Right lobe of liver (tissue), 6 donors: ENCODE results near the gene KLHL42. TPM values are rescaled to one million over a fixed set of nuclear protein-coding genes. Genes with fewer than 3 reads are reported as not detected.

Experiments
- ATAC-seq, 4 donors: fragments of 200-7000 bp; cut with Tn5 transposase; one replicate each; pipeline ENCODE4 v1.9.1; 2020; ENCODE audit warnings: mild to moderate bottlenecking in 4 of 4, moderate library complexity in 4 of 4
- DNase-seq, 3 donors: peaks; one replicate each; pipeline ENCODE4 v3.0.0-alpha.2; 2020
- H3K27ac ChIP-seq, 3 donors: fragments of 200-600 bp; one replicate each; pipeline ENCODE4 v1.8.0; 2022
- H3K27me3 ChIP-seq, 2 donors: fragments of 200-600 bp; one replicate each; pipeline ENCODE4 v1.8.0; 2022
- H3K36me3 ChIP-seq, 4 donors: fragments of 200-600 bp; sonication (generic) in 1 of 4; one replicate each; pipeline versions ENCODE4 v1.5.1 to v1.8.0; 2017 to 2022; ENCODE audit warnings: control low read depth in 1 of 4
- H3K4me1 ChIP-seq, 4 donors: fragments of 200-600 bp; sonication (generic) in 1 of 4; one replicate each; pipeline versions ENCODE4 v1.5.1 to v1.8.0; 2017 to 2022; ENCODE audit warnings: control low read depth in 1 of 4
- H3K4me3 ChIP-seq, 3 donors: fragments of 200-600 bp; one replicate each; pipeline ENCODE4 v1.8.0; 2022
- H3K9me3 ChIP-seq, 4 donors: fragments of 200-600 bp; sonication (generic) in 1 of 4; one replicate each; pipeline versions ENCODE4 v1.5.1 to v1.8.0; 2017 to 2022; ENCODE audit warnings: control low read depth in 1 of 4
- CTCF ChIP-seq, 4 donors: fragments of 200-600 bp in 3 of 4; fragments of 450-650 bp in 1 of 4; IDR thresholded peaks; one replicate each; pipeline versions ENCODE4 v1.5.1 to v1.8.0; 2016 to 2022; ENCODE audit warnings: antibody characterized with exemption in 4 of 4, mild to moderate bottlenecking in 2 of 4
- POLR2A ChIP-seq: fragments of 450-650 bp; IDR thresholded peaks from one replicate; pipeline ENCODE4 v1.6.1; 2017; ENCODE audit warnings: antibody characterized with exemption, mild to moderate bottlenecking
- WGBS: methylation state at CpG from one replicate; pipeline ENCODE4 v1.1.6; 2018; ENCODE audit warnings: low coverage, low lambda C conversion rate; ENCODE audit not compliant: insufficient coverage; ENCODE audit errors: missing lambda C conversion rate; 5-methylcytosine and 5-hydroxymethylcytosine counted together
- intact Hi-C, 2 donors: fragments of 100-400 bp; cut with DNase I; formaldehyde crosslinking; loops; one replicate each; pipeline versions ENCODE4 v1.11.2 to v1.14.1; 2022
- total RNA-seq, 6 experiments: library from RNA; depleted of rRNA in 2 of 6; stranded (reverse); fragments of >200 nt in 2 of 6; fragmentation: NEBNext Ultra II Directional in 3 of 6; extraction: Animal tissue kit (Norgen Biotek cat#: 25700) in 3 of 6; gene quantifications; one replicate each; pipeline versions ENCODE4 v1.1.0 to v1.2.4, GENCODE V29; 2016 to 2023
- donor health status: DM: no; HTN: yes; CAD: no.
- donor health status: DM: no; HTN: no; CAD: no.
- donor health status: DM: no; HTN: no; CAD: no.
- donor health status: DM: no; HTN: yes; CAD: no.
- donor health status: DM: no; HTN: yes; CAD: no.

KLHL42 gene
- total RNA-seq, 6 experiments from 2014 or later, result 9.4 to 15.3 (median 10.6) TPM

DNA sequence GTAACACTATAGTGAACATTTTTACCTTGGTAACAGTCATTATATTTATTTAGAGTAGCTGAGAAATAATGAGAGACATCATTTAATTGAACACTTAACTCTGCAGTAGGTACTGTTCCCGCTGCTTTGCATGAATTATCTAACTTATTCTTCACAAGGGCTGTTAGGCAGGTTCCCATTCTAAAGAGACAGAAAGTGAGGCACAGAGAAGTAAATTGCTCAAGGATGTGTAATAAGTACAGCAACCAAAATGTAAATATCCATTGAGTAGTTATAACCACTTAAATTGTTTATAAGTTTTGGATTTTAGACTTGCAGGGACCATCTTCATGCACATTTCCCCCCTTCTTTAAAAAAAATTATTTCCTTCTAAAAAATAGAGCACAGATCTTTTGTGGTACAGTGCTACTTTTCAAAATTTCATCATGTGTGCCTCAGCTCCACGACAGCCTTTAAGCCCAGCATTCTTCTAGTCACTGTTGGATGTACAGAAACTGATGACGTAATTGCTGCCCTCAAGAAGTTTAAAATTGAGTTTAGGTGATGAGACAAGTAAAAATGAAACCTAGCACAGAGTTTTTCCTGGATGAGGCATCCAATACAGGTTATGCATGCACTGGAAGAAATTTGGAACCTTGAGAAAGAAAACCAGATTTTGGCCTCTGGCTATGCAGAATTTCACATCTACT lies 6.0 kb downstream of the KLHL42 start:
- no peaks in the 10 kb centered on the region for H3K36me3 ChIP-seq
- no peaks in the 10 kb centered on the region for H3K27me3 ChIP-seq
- no peak for TF ChIP-seq CTCF (IDR thresholded peaks at IDR 0.05)
- TF ChIP-seq POLR2A, result no peak
- intact Hi-C loops, result no loop called here
- no peak overlapping the region for H3K27ac ChIP-seq
- DNase-seq, result no peak
- no peaks in the 10 kb centered on the region for H3K9me3 ChIP-seq
- 56% methylated on average over 3 of the region's 3 CpGs for WGBS
- H3K4me1 ChIP-seq, result peaks cover 0 to 3% (median 0%) of the 10 kb centered on the region in 4 donors
- no peak for ATAC-seq
- no peak overlapping the region for H3K4me3 ChIP-seq

GRCh38 chr12:27787559-27787958 lies 7.5 kb downstream of the KLHL42 start:
- Histone ChIP-seq H3K4me3 (no peak overlapping the region), H3K36me3 (peaks cover 0 to 5% (median 0%) of the 10 kb centered on the region in 4 donors), H3K27me3 (no peaks in the 10 kb centered on the region), H3K4me1 (no peaks in the 10 kb centered on the region), H3K27ac (no peak overlapping the region), H3K9me3 (no peaks in the 10 kb centered on the region)
- no peak for TF ChIP-seq POLR2A
- TF ChIP-seq CTCF (IDR thresholded peaks at IDR 0.05), result no peak
- 61% methylated on average over 2 of the region's 2 CpGs for WGBS
- ATAC-seq (no peak), DNase-seq (no peak)
- intact Hi-C loops, result no loop called here

- intact Hi-C loops, result no loop called here
- WGBS, result 96% methylated on average over 2 of the region's 2 CpGs
- no peak for DNase-seq
Measured at GRCh38 chr12:27790179-27790578, 10.1 kb downstream of the KLHL42 start.

DNA sequence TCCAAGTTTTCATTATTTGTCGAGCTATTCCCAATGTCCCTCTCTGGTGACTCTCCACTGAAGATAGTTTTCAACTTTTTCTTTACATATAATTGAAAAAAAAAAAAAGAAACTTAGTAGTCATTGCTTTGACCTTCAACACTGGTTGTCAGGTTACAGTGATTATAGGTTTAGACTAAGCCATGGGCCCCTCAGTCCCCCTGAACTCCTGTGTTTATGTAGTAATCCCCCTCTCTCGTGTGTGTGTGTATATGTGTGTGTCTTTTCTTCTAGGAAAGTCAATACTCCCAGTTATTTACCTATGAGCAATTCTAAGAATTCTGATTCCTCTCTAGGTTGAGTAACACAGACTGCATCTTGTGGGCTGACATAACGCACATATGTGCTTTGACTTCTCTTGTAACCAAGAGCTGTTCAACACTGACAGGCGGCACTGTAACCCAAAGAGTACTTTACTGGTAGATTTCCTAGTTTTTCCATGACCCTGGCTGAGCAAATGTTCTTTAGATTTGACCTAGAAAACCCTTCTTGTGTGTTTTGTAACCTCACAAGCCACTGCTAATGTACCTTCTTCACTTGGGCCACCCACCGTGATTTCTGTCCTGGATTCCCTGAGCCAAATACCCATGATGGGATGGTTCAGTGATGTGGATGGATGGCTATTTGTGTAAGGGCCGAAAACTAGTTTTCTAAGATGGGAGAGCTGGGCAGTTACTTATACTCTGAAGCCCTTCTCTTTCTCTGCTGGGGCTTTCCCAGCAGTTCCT lies 15.0 kb downstream of the KLHL42 start:
- no peak for DNase-seq
- Histone ChIP-seq H3K27me3 (no peaks in the 10 kb centered on the region), H3K36me3 (peaks cover 0 to 35% (median 10%) of the 10 kb centered on the region in 4 donors), H3K4me1 (no peaks in the 10 kb centered on the region), H3K4me3 (no peak overlapping the region), H3K27ac (no peak overlapping the region), H3K9me3 (no peaks in the 10 kb centered on the region)
- WGBS, result 88% methylated on average over 6 of the region's 6 CpGs
- no peak for TF ChIP-seq POLR2A
- no peak for TF ChIP-seq CTCF (IDR thresholded peaks at IDR 0.05)
- no peak for ATAC-seq
- intact Hi-C loops, result no loop called here

More at GRCh38 chr12:27790179-27790578, 10.1 kb downstream of the KLHL42 start:
- ATAC-seq, result no peak
- H3K36me3 ChIP-seq, result peaks cover 0 to 14% (median under 1%) of the 10 kb centered on the region in 4 donors
- no peak overlapping the region for H3K27ac ChIP-seq
- no peaks in the 10 kb centered on the region for H3K27me3 ChIP-seq
- H3K4me1 ChIP-seq, result no peaks in the 10 kb centered on the region
- TF ChIP-seq CTCF (IDR thresholded peaks at IDR 0.05) (no peak), POLR2A (no peak)
- no peaks in the 10 kb centered on the region for H3K9me3 ChIP-seq
- no peak overlapping the region for H3K4me3 ChIP-seq
